C4-2B (cell line): Measurements from ENCODE around the gene TOP3A.

Experiments
- H3K27ac ChIP-seq: fragments of 450-650 bp; 2 replicates; pipeline ENCODE4 v1.5.1; 2017
- CTCF ChIP-seq: fragments of 450-650 bp; conservative IDR thresholded peaks from 2 replicates; pipeline ENCODE4 v1.5.1; 2017; ENCODE audit warnings: mild to moderate bottlenecking
- ZFX ChIP-seq: fragments of 450-650 bp; IDR thresholded peaks from 2 replicates; pipeline ENCODE4 v1.6.1; 2017

Gene TOP3A

DNA sequence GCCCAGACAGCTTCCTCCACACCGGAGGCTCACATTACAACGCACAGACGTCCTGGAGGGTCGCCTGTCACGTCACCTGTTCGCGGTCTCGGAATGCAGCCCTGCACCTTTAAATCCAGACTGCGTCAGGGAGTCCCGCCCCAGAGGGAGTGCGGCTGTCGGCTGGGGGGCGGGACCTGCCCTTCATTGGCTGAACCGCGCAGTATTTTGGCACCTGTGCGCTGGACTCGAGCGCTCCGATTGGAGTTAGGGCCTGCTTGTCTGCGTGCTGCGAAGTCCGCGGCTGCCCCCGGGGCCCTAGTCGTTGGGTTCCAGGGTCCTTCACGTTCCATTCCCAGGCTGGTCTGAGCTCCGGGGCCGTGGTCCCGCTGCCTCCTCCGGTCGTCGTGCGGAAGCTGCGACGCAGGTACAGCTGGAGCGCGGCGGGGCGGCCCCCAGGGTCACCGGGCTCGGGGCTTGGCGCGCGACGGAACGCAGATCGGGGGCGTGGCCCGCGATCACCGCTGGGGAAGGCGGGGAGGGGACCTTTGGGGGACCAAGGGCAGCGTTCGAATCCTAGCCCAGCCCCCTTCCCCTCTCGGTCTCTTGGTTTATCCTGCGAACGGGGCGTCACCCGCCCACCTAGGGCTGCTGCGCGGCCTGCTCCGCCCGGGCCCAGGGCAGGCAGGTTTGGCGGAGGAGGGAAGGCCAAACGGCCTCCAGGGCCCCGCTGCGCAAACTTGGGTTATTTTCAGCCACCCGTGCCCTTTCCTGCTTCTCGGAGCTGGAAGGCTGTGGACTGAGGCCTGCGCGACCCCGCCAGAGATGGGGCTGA lies 54.3 kb downstream of the TOP3A start, which contains the start of gene MIEF2:
TSS of gene MIEF2 (plus strand) at position 331 of the 814 bp plus-strand sequence. CDS start 2,059 bp downstream, outside the sequence.
- H3K27ac ChIP-seq: peak within 1 kb of the TSS; percentile 89
- TF ChIP-seq ZFX (peak; percentile 90; the same call in 1 of the 2 replicates), CTCF (no peak)

- TF ChIP-seq CTCF (no peak), ZFX (no peak)
- peak overlapping the region; percentile 89 for H3K27ac ChIP-seq
Observed at GRCh38 chr17:18259621-18260331, 55.0 kb downstream of the TOP3A start.

GRCh38 chr17:18258356-18259038 lies 56.3 kb downstream of the TOP3A start, which contains the start of gene FLII:
Gene FLII (minus strand): TSS chr17:18258738. CDS start chr17:18258690, 48 bp downstream.
- H3K27ac ChIP-seq: peak within 1 kb of the TSS; percentile 95
- peak; percentile 98 for TF ChIP-seq ZFX
- no peak for TF ChIP-seq CTCF

DNA sequence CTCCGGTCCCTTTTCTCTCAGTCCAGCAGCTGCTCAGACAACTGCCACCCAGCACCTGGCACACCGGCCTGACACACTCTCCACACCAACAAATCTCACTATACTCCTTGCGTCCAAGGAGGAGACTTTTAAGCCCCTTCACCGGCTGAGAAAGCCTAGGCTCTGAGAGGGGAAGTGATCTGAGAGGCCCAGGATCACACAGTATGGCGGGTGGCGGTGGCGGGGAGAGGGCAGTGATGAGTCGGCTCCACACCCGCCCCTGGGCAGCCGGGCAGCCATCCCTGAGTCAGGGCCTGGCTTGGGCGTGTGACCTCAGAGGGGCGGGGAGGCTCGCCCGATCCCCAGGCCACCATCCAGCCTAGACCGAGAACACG lies 56.8 kb downstream of the TOP3A start:
- TF ChIP-seq CTCF (no peak), ZFX (no peak)

DNA sequence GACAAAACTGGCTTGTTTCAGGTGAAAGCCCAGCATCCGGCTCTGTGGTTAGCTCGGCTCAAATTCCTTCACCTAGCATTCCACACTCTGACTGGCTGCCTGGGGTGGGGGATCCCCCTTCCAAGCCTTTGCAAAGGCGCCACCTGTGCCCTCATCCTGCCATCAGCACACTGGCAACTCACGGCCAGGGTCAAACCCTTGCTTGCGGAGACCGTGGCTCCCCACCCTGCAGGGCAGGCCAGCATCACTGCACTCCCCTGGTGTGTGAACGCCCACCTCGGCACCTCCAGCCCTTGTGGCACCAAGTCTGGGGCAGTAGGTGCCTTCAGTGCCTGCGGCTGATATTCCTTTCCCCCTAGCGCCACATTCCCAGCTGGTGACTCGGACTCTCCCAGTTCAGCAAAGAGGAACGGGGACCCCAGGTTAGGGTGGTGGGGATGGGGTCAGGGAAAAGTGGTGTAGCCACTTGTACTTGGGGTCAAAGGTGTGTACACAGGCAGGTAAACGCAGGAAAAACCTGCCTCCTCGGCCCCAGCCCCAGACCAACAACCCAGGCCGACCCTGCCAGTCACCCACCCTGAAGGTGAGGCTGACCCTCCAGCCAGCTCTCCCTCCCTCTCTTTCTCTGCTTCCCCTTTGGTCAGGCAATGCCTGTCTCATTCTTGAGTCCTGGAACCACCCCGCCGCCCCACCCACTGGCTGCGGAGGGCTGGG lies 57.4 kb downstream of the TOP3A start:
- TF ChIP-seq CTCF (no peak), ZFX (no peak)
- H3K27ac ChIP-seq: peak overlapping the region; percentile 95

More for the DNA sequence above, 56.8 kb downstream of the TOP3A start:
- peak overlapping the region; percentile 95 for H3K27ac ChIP-seq

DNA sequence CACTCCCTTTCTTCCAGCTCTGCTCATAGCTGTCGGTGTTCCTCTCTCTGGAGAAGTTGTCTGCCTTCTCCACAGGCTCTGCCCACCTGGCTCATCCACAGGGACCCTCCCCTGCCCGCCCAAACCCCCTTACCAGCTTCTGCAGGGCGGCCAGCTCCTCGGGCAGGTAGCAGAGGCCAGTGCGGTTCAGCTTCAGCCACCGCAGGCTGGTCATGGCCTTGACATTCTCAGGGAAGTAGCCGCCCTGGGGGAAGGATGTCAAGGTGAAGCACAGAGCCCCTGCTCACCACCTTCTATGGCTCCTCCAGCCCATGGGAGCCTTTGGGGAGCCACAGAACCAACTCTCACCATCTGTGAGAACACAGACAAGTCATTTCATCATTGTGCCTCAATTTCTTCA lies 58.0 kb downstream of the TOP3A start:
- TF ChIP-seq CTCF (no peak), ZFX (no peak)
- H3K27ac ChIP-seq: peak overlapping the region; percentile 95
